T-helper 1 cell treated with Interleukin-12 subunit alpha and Interleukin-12 subunit beta and Interleukin-4 antibody, amounts not matched to agents 30 ng/mL and 1 ng/mL, for 36 hours (primary cell): Measurements from ENCODE around the gene ESRRB. TPM values are rescaled to one million over a fixed set of nuclear protein-coding genes. Genes with fewer than 3 reads are reported as not detected.

Experiments
- intact Hi-C: fragments of 100-400 bp; cut with micrococcal nuclease; formaldehyde crosslinking; loops from one replicate; pipeline ENCODE4 v1.15.1; 2024
- total RNA-seq: library from RNA; stranded (reverse); gene quantifications from 2 replicates; pipeline ENCODE4 v1.2.3, GENCODE V29; 2022

ESRRB gene
- 0.32 and 0.34 TPM in 2 replicates for total RNA-seq

DNA sequence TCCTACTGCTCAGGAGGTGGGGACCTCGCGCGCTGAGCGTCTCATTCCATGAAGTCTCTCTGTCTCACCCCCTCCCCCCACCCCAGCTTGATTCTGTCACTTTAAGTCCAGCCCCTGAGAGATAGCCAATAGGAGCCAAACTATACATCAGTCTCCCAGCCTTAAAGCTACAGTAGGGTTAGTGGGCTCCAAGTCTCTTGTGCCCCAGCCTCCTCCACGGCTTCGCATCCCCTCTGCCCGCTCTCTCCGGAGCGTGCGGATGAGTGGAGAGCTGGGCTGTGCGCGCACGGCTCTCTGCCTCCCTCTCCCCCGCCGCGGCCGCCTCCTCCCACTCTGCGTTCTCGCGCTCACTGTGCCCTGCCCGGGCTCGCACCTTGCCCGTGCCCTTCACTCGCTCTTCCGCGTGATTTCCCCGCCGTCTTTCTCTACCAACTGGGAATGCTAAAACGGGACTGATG, at the start of gene ESRRB:
ESRRB (plus strand) TSS at position 191 of the 458 bp plus-strand sequence; CDS start at position 456, 265 bp downstream.
- intact Hi-C loops = no loop called here

DNA sequence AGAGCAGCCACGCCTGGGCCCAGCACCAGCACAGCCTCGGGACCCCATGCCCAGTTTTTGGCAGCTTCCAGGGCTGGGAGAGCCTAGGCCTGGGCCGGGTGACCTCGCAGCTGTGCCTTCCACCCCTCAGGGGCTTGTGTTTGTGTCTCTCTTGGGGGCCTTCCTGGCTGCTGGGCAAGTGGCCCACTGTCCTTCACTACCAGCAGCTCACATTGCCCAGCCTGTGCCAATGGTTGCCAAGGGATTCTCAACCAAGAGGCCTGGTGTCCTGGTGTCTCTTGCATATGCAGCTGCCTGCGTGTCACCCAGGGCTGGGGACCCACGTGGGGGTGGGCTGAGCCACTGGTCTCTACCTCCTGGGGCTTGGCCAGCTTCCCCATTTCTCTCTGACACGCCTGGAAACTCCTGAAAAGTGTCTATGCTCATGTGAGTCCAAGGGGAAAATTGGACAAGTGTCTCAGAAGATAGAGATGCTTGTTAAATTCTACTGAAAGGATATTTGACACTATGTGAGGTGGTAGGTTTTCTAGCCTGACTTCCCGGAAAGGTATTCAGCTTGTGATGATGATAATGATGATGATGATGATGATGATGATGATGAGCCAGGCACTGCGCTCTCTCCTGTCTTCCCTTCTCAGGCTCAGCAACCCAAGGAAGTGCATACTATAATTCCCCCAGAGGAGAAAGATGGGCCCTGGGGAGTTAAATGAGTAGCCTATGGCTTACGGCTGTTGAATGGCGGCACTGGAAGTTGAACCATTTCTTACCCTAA, 48.8 kb upstream of the ESRRB start:
- intact Hi-C loops = no loop called here

GRCh38 chr14:76328457-76329137, 47.3 kb upstream of the ESRRB start:
- intact Hi-C loops = no loop called here

- intact Hi-C loops = no loop called here
Measured at GRCh38 chr14:76329154-76329928, 46.6 kb upstream of the ESRRB start.

GRCh38 chr14:76329951-76330350, 46.0 kb upstream of the ESRRB start:
- intact Hi-C loops = no loop called here

DNA sequence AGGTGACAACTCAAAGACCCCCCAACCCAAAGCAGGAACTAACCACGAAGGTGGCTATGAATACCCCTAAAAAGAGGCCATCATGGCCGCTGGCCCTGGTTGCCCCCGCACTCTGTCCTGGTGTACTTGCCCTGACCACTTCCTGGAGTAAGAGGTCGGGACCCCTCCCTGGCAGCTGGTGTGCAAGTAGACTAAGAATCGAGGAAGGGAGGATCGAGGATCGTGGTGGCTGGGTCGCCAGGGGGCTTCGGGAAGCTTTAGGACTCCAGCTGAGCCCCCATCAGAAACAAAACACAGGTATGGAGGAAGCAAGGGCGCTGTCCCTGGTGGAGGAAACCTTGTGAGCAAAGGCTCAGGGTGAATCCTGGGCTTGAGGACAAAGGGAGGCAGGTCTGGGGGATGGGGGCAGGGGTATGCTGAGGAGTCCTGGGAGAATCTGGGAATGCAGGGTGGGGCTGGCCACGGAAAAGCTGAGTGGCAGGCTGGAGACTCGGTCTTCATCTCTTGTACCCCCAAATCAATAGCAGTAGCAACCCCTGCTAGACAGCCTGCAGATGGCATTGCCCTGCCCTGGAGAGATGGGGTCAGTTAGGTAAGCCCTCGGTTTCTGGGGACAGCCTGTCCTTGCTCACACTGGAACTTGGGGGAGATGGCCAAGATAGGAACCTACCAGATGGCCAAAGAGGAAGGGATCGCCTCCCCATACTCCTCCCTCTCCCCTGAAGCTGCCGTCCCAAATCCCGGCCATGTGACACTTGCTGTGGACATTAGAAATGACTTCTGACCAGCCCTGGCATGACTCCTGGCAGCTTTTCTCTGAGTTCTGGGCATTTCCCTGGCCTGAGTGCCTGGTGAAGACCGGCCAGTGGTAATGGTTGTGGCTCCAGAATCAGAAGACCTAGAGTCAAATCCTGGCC, 45.3 kb upstream of the ESRRB start:
- intact Hi-C loops = no loop called here

- intact Hi-C loops = no loop called here
Measured at GRCh38 chr14:76331328-76332011, 44.5 kb upstream of the ESRRB start.

DNA sequence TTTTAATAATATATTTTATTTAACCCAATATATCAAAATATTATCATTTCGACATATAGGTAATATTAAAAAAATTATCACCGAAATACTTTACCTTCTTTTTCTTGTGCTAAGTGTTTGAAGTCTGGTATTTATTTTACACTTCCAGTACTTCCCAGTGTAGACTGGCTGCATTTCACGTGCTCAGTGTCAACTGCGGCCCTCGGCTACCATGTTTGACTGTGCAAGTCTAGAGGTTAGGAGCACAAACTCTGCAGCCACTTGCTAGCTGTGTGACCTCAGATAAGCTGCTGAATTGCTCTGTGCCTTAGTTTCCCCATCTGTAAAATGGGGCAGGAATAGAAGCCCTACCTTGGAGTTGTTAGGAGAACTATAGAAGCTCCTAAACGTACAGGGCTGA, 42.3 kb upstream of the ESRRB start:
- intact Hi-C loops = no loop called here

GRCh38 chr14:76334316-76334715, 41.6 kb upstream of the ESRRB start:
- intact Hi-C loops = no loop called here

DNA sequence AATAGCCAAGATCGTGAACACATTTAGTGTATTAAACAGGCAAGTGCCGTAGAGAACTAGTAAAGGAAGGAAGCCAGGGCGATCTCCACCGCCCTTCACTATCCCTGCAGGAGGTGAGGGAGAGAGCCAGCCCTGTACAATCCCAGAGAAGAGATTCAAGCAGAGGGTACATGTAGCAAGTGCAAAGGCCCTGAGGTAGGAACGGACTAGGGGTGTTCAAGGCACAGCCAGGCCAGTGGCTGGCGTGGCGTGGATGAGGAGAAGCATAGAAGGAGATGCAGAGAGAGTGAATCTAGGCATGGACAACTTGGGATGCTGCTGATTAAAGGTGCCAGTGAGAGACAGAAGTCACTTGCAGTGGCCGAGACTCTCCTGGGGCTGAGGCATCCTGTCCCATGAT, 39.1 kb upstream of the ESRRB start:
- intact Hi-C loops = no loop called here

GRCh38 chr14:76337635-76338545, 38.0 kb upstream of the ESRRB start:
- intact Hi-C loops = no loop called here

DNA sequence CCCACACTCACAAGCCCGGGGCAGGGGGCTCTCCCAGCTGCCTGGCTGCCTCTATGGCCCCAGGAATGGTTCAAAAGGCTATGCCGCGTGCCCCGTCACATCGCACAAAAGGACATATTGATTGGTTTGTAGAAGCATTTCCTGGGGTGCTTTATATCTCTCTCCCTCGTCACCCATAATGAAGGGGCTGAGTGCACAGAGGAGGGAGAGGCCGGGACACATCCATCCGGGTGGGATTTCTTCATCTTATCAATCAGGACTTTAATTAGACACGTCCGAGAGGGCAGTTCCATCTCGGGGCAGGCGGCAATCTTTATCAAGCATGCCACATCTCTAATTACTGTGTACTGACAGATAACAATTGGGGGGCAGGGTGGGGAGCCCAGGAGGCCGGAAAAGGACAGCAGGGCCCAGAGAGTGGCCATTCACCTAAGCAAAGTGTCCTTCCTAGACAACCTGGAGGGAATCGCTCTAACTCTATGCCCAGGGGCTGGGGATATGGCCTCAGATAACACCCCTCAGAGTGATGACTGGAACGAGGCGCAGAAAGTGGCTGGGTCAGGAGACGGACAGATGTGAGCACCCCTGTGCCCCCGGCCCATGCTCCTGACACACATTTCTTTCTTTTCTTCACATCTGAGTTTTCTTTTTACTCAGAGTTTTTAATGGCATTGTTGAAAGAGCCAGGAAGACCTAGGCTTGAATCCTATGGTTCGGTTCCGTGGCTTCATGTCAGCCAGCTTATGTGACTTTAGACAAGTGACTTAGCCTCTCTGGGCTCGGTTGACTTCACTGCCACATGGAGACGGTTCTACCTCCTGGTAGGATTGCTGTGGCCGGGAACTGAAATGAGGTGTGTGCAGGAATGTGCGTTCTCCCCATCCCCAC, 36.0 kb upstream of the ESRRB start:
- intact Hi-C loops = no loop called here

DNA sequence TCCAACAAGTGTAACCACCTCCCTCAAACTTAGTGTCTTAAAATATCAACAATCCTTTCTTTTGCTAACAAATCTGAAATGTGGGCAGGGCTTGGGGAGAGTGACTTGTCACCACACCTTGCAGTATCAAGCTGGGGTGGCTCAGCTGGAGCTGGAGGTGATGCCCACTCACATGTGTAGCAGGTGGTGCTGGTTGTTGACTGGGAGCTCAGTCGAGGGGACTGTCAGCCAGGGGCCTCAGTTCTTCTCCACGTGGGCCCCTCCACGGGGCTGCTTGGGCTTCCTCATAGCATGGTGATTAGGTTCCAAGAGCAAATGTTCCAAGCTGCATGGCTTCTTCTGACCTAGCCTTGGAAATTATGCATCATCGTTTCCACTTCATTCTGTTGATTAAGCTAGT, 32.6 kb upstream of the ESRRB start:
- intact Hi-C loops = no loop called here

DNA sequence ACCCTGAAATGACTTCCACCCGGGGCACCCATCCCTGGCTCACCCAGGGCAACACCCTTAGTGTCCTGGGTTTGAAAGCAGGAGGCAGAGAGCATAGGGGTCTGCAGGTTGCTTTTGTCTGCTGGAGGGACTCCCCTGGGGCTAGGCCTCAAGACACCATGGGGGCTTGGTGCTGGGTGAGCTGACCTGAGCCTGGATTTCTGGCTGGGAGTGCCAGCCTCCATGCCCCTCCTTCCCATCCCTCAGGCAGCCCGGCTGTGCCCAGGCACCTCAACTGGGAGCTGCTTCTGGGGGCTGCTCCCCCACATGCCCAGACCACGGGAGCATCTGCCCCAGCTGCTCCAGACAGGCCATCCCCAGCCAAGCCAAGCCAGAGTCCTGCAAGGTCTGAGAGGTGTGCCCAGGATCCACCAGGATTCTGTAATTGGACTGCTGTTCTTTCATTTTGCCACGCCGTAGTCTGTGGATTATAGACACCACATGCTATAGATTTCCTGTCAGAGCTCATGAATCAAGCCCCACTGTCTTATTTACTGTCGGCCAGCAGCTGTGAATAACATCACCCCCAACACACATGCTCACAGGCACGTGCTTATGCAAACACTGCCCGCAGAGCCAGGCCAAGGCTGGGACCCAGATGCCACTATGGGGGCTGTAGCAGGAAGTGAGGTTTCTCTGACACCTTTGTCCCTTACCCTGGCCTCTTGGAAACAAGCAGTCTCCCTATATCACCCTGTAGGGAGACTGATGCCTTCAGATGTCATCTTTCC, 29.4 kb upstream of the ESRRB start:
- intact Hi-C loops = no loop called here

- intact Hi-C loops = no loop called here
Measured at GRCh38 chr14:76348898-76349297, 27.0 kb upstream of the ESRRB start.

- intact Hi-C loops = loop anchor here (5.0 kb wide), 1 partner anchor 643 kb away; no protein-coding TSS in a partner anchor
Measured at GRCh38 chr14:76349993-76350392, 25.9 kb upstream of the ESRRB start.

DNA sequence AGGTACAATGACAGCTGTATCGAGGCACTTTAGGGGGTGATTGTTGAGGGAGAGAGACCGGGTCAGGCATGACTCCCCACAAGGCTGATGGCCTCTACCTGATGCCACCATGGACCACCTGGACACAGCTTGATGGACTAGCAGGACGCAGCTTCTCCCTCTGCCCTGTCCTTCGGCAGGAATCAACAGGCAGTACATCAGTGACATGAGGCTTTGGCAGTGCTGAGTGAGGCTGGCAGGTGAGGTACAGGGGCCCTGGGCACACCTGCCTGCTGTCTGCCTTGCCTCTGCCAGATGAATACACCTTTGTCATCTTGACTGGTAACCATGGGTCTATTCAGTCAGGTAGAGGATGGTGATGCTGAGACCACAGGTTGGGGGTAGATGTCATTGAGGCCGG, 25.3 kb upstream of the ESRRB start:
- intact Hi-C loops = loop anchor here (5.0 kb wide), 1 partner anchor 643 kb away; no protein-coding TSS in a partner anchor
